BLaER1 (cell line): ENCODE measurements around the gene TBCEL.
A peak's percentile ranks its signal among the peaks of the same experiment; 100 is the strongest.
"Not testable (repeated sequence)": the region's sequence is repeated elsewhere in the genome, so short reads cannot be mapped to it uniquely, and the experiment has no call there.

ENCODE experiments used
- H3K27ac ChIP-seq: shearing (Covaris generic); formaldehyde crosslinking; 2 replicates; pipeline ENCODE4 v1.8.1; 2022
- H3K27me3 ChIP-seq: shearing (Covaris generic); formaldehyde crosslinking; 2 replicates; pipeline ENCODE4 v1.8.1; 2022
- H3K36me3 ChIP-seq: shearing (Covaris generic); formaldehyde crosslinking; 2 replicates; pipeline ENCODE4 v1.8.1; 2022
- H3K4me1 ChIP-seq: shearing (Covaris generic); formaldehyde crosslinking; 2 replicates; pipeline ENCODE4 v1.8.1; 2022
- H3K4me2 ChIP-seq: shearing (Covaris generic); formaldehyde crosslinking; 2 replicates; pipeline ENCODE4 v1.8.1; 2022
- H3K4me3 ChIP-seq: shearing (Covaris generic); formaldehyde crosslinking; 2 replicates; pipeline ENCODE4 v1.8.1; 2022
- H3K9ac ChIP-seq: shearing (Covaris generic); formaldehyde crosslinking; 2 replicates; pipeline ENCODE4 v1.8.1; 2022
- H3K9me3 ChIP-seq: shearing (Covaris generic); formaldehyde crosslinking; 2 replicates; pipeline ENCODE4 v1.8.1; 2022
- H4K20me1 ChIP-seq: shearing (Covaris generic); formaldehyde crosslinking; 2 replicates; pipeline ENCODE4 v1.8.1; 2022
- Cebpa-rat ChIP-seq: shearing (Covaris generic); IDR thresholded peaks from 2 replicates; pipeline ENCODE4 v1.8.1; 2022

TBCEL gene

GRCh38 chr11:121024989-121025388 lies 1.1 kb downstream of the TBCEL start:
- TF ChIP-seq Cebpa-rat = no peak
- H4K20me1 ChIP-seq = peaks cover 59% of the 10 kb centered on the region
- peak overlapping the region; percentile 84 for H3K4me3 ChIP-seq
- peak overlapping the region; percentile 87 for H3K4me2 ChIP-seq
- no peaks in the 10 kb centered on the region for H3K9me3 ChIP-seq
- 0 out of 2 replicates have a peak overlapping the region, but pooled peaks have one; percentile 94 for H3K27ac ChIP-seq
- no peaks in the 10 kb centered on the region for H3K27me3 ChIP-seq
- H3K9ac ChIP-seq = peak overlapping the region; percentile 88; the same call in 1 of the 2 replicates
- peaks cover 26% of the 10 kb centered on the region for H3K4me1 ChIP-seq
- H3K36me3 ChIP-seq = 0 out of 2 replicates have a peak, but pooled peaks cover 5% of the 10 kb centered on the region

GRCh38 chr11:121029153-121029552 lies 5.3 kb downstream of the TBCEL start:
- no peak overlapping the region for H3K4me2 ChIP-seq
- no peaks in the 10 kb centered on the region for H3K27me3 ChIP-seq
- no peak for TF ChIP-seq Cebpa-rat
- no peak overlapping the region for H3K27ac ChIP-seq
- H3K36me3 ChIP-seq = 0 out of 2 replicates have a peak, but pooled peaks cover 5% of the 10 kb centered on the region
- peaks cover 23% of the 10 kb centered on the region for H3K4me1 ChIP-seq
- H3K9me3 ChIP-seq = no peaks in the 10 kb centered on the region
- no peak overlapping the region for H3K9ac ChIP-seq
- peaks cover 82% of the 10 kb centered on the region for H4K20me1 ChIP-seq
- no peak overlapping the region for H3K4me3 ChIP-seq

- Histone ChIP-seq H3K27ac (no peak overlapping the region), H3K27me3 (no peaks in the 10 kb centered on the region), H3K9me3 (no peaks in the 10 kb centered on the region), H4K20me1 (peaks cover 80% of the 10 kb centered on the region), H3K36me3 (0 out of 2 replicates have a peak, but pooled peaks cover 5% of the 10 kb centered on the region), H3K4me3 (no peak overlapping the region), H3K9ac (no peak overlapping the region), H3K4me2 (no peak overlapping the region), H3K4me1 (peaks cover 18% of the 10 kb centered on the region)
- no peak for TF ChIP-seq Cebpa-rat
These were observed 6.0 kb downstream of the TBCEL start for GRCh38 chr11:121029813-121030445.

- no peak overlapping the region for H3K9ac ChIP-seq
- no peak overlapping the region for H3K4me3 ChIP-seq
- no peaks in the 10 kb centered on the region for H3K27me3 ChIP-seq
- no peak for TF ChIP-seq Cebpa-rat
- H3K4me1 ChIP-seq = peaks cover 9% of the 10 kb centered on the region; the same call in 1 of the 2 replicates
- H3K27ac ChIP-seq = no peak overlapping the region
- H3K4me2 ChIP-seq = no peak overlapping the region
- peaks cover 80% of the 10 kb centered on the region for H4K20me1 ChIP-seq
- no peaks in the 10 kb centered on the region for H3K9me3 ChIP-seq
- 0 out of 2 replicates have a peak, but pooled peaks cover 5% of the 10 kb centered on the region for H3K36me3 ChIP-seq
These were observed 7.3 kb downstream of the TBCEL start for GRCh38 chr11:121031167-121031566.

GRCh38 chr11:121031648-121032047 lies 7.7 kb downstream of the TBCEL start:
- not testable (repeated sequence) for H3K27ac ChIP-seq, H3K4me3 ChIP-seq, H3K27me3 ChIP-seq, H3K4me1 ChIP-seq, H3K4me2 ChIP-seq, H3K9ac ChIP-seq, H3K36me3 ChIP-seq, H3K9me3 ChIP-seq
- H4K20me1 ChIP-seq = peaks cover 80% of the 10 kb centered on the region

- peaks cover 80% of the 10 kb centered on the region for H4K20me1 ChIP-seq
- H3K4me2 ChIP-seq = no peak overlapping the region
- H3K9me3 ChIP-seq = no peaks in the 10 kb centered on the region
- peaks cover 9% of the 10 kb centered on the region; the same call in 1 of the 2 replicates for H3K4me1 ChIP-seq
- no peaks in the 10 kb centered on the region for H3K27me3 ChIP-seq
- 0 out of 2 replicates have a peak, but pooled peaks cover 5% of the 10 kb centered on the region for H3K36me3 ChIP-seq
- no peak for TF ChIP-seq Cebpa-rat
- no peak overlapping the region for H3K9ac ChIP-seq
- H3K4me3 ChIP-seq = no peak overlapping the region
- no peak overlapping the region for H3K27ac ChIP-seq
These were observed 8.6 kb downstream of the TBCEL start for GRCh38 chr11:121032546-121032945.

GRCh38 chr11:121033635-121034034 lies 9.7 kb downstream of the TBCEL start:
- Histone ChIP-seq H3K27me3 (no peaks in the 10 kb centered on the region), H3K4me3 (no peak overlapping the region), H3K9ac (no peak overlapping the region), H4K20me1 (peaks cover 79% of the 10 kb centered on the region), H3K36me3 (no peaks in the 10 kb centered on the region), H3K9me3 (no peaks in the 10 kb centered on the region), H3K4me1 (peaks cover 9% of the 10 kb centered on the region; the same call in 1 of the 2 replicates), H3K4me2 (no peak overlapping the region), H3K27ac (no peak overlapping the region)
- no peak for TF ChIP-seq Cebpa-rat

- no peak overlapping the region for H3K4me2 ChIP-seq
- no peaks in the 10 kb centered on the region for H3K36me3 ChIP-seq
- H3K27ac ChIP-seq = no peak overlapping the region
- no peak for TF ChIP-seq Cebpa-rat
- no peak overlapping the region for H3K9ac ChIP-seq
- H4K20me1 ChIP-seq = peaks cover 77% of the 10 kb centered on the region
- H3K27me3 ChIP-seq = no peaks in the 10 kb centered on the region
- no peak overlapping the region for H3K4me3 ChIP-seq
- peaks cover 7% of the 10 kb centered on the region for H3K4me1 ChIP-seq
- no peaks in the 10 kb centered on the region for H3K9me3 ChIP-seq
These were observed 11.4 kb downstream of the TBCEL start for GRCh38 chr11:121035169-121035755.

- TF ChIP-seq Cebpa-rat = no peak
- Histone ChIP-seq H3K9me3 (no peaks in the 10 kb centered on the region), H3K36me3 (no peaks in the 10 kb centered on the region), H4K20me1 (peaks cover 74% of the 10 kb centered on the region), H3K4me1 (peaks cover 7% of the 10 kb centered on the region; the same call in 1 of the 2 replicates), H3K4me3 (no peak overlapping the region), H3K27ac (no peak overlapping the region), H3K27me3 (no peaks in the 10 kb centered on the region), H3K4me2 (no peak overlapping the region), H3K9ac (no peak overlapping the region)
These were observed 11.9 kb downstream of the TBCEL start for GRCh38 chr11:121035780-121036179.

GRCh38 chr11:121037016-121037415 lies 13.1 kb downstream of the TBCEL start:
- H4K20me1 ChIP-seq = peaks cover 85% of the 10 kb centered on the region
- H3K4me2 ChIP-seq = no peak overlapping the region
- no peaks in the 10 kb centered on the region for H3K9me3 ChIP-seq
- no peak overlapping the region for H3K4me3 ChIP-seq
- no peaks in the 10 kb centered on the region for H3K27me3 ChIP-seq
- no peaks in the 10 kb centered on the region for H3K36me3 ChIP-seq
- peaks cover 7% of the 10 kb centered on the region; the same call in 1 of the 2 replicates for H3K4me1 ChIP-seq
- TF ChIP-seq Cebpa-rat = no peak
- no peak overlapping the region for H3K9ac ChIP-seq
- H3K27ac ChIP-seq = no peak overlapping the region
